HG03521 (cell line): ENCODE data around the gene KRTAP9-3.
"Not testable (repeated sequence)": the region's sequence is repeated elsewhere in the genome, so short reads cannot be mapped to it uniquely, and the experiment has no call there.

Source experiments
- ATAC-seq: cut with Tn5 transposase; IDR thresholded peaks from one replicate; pipeline ENCODE4 v1.9.1; 2021; ENCODE audit warnings: mild to moderate bottlenecking, moderate library complexity; ENCODE audit not compliant: unreplicated experiment

KRTAP9-3 gene

GRCh38 chr17:41232399-41233105 is at the start of gene KRTAP9-3:
TSS of gene KRTAP9-3 (plus strand) at chr17:41232449. CDS start at chr17:41232502, 53 bp downstream.
- ATAC-seq, result not testable (repeated sequence)

- no peak for ATAC-seq
Measured at GRCh38 chr17:41184480-41184961, 47.7 kb upstream of the KRTAP9-3 start, which contains the start of gene KRTAP4-1. TSS of gene KRTAP4-1 (minus strand) at chr17:41184911. CDS start at chr17:41184854, 57 bp downstream.

GRCh38 chr17:41185001-41185400 is 47.2 kb upstream of the KRTAP9-3 start:
- no peak for ATAC-seq

GRCh38 chr17:41186872-41187271 is 45.4 kb upstream of the KRTAP9-3 start:
- no peak for ATAC-seq

GRCh38 chr17:41189837-41190318 is 42.4 kb upstream of the KRTAP9-3 start, which contains the start of gene KRTAP9-1:
TSS of gene KRTAP9-1 (plus strand) at chr17:41189887. CDS start at chr17:41189887, 0 bp downstream.
- not testable (repeated sequence) for ATAC-seq

GRCh38 chr17:41190328-41190727 is 41.9 kb upstream of the KRTAP9-3 start:
- ATAC-seq, result no peak

- ATAC-seq, result no peak
Measured at GRCh38 chr17:41196068-41196467, 36.2 kb upstream of the KRTAP9-3 start.

- no peak for ATAC-seq
Measured at GRCh38 chr17:41199421-41200078, 32.7 kb upstream of the KRTAP9-3 start.

- ATAC-seq, result no peak
Measured at GRCh38 chr17:41211845-41212466, 20.3 kb upstream of the KRTAP9-3 start.

- no peak for ATAC-seq
Measured at GRCh38 chr17:41212524-41213169, 19.6 kb upstream of the KRTAP9-3 start.

- ATAC-seq, result no peak
Measured at GRCh38 chr17:41215681-41216080, 16.6 kb upstream of the KRTAP9-3 start.

- ATAC-seq, result no peak
Measured at GRCh38 chr17:41223821-41224220, 8.4 kb upstream of the KRTAP9-3 start.

- no peak for ATAC-seq
Measured at GRCh38 chr17:41226051-41226450, 6.2 kb upstream of the KRTAP9-3 start.

GRCh38 chr17:41226598-41227095 is 5.6 kb upstream of the KRTAP9-3 start, which contains the start of gene KRTAP9-2:
TSS of gene KRTAP9-2 (plus strand) at chr17:41226648. CDS start at chr17:41226655, 7 bp downstream.
- ATAC-seq, result not testable (repeated sequence)

- ATAC-seq, result no peak
Measured at GRCh38 chr17:41230094-41230493, 2.2 kb upstream of the KRTAP9-3 start.

- no peak for ATAC-seq
Measured at GRCh38 chr17:41231731-41232130, 518 bp upstream of the KRTAP9-3 start.

- not testable (repeated sequence) for ATAC-seq
Measured at GRCh38 chr17:41237116-41237515, 4.9 kb downstream of the KRTAP9-3 start.

- not testable (repeated sequence) for ATAC-seq
Measured at GRCh38 chr17:41237949-41238437, 5.7 kb downstream of the KRTAP9-3 start, which contains the start of gene KRTAP9-8. TSS of gene KRTAP9-8 (plus strand) at chr17:41237999. CDS start at chr17:41238052, 53 bp downstream.

- ATAC-seq, result not testable (repeated sequence)
Measured at GRCh38 chr17:41246995-41247787, 14.9 kb downstream of the KRTAP9-3 start.
